PFSK-1 (cell line): Measurements from ENCODE around the gene ASB8.

ENCODE experiments used
- POLR2AphosphoS5 ChIP-seq: IDR thresholded peaks from 2 replicates; pipeline ENCODE4 v1.6.1; 2012; ENCODE audit warnings: low read depth, mild to moderate bottlenecking, control low read depth, low read length, moderate library complexity
- REST ChIP-seq, 2 experiments: IDR thresholded peaks; 2 replicates each; pipeline versions ENCODE4 v1.6.1 to v1.8.0; 2011 to 2012; ENCODE audit warnings: low read depth in 2 of 2, low read length in 2 of 2, control low read depth in 1 of 2, inconsistent platforms in 1 of 2, mild to moderate bottlenecking in 1 of 2, moderate library complexity in 1 of 2; ENCODE audit not compliant: insufficient read depth in 1 of 2
- SIN3A ChIP-seq: IDR thresholded peaks from 2 replicates; pipeline ENCODE4 v1.6.1; 2012; ENCODE audit warnings: mild to moderate bottlenecking, low read length, moderate library complexity, borderline replicate concordance; ENCODE audit not compliant: insufficient read depth

GRCh38 chr12:48160807-48161206, 3.5 kb upstream of the ASB8 start:
- TF ChIP-seq REST (IDR thresholded peaks at IDR 0.05; ENCODE audit: insufficient read depth in 1 of 2, low read depth in 2 of 2, low read length in 2 of 2) (no peak), POLR2AphosphoS5 (no peak), SIN3A (no peak)
